H1 (cell line): ENCODE data around the gene POLR1C. TPM values are rescaled to one million over a fixed set of nuclear protein-coding genes. Genes with fewer than 3 reads are reported as not detected.

Experiments
- CTCF ChIA-PET: fragments of 300-600 bp; sonication (Branson Sonifier 250); formaldehyde crosslinking; loops from one replicate; lab custom pipeline; 2021; ENCODE audit not compliant: partially characterized antibody; lab: Charles Lee
- POLR2A ChIA-PET: fragments of 300-600 bp; sonication (Branson Sonifier 250); formaldehyde crosslinking; loops from one replicate; lab custom pipeline; 2021; ENCODE audit warnings: inconsistent platforms; ENCODE audit not compliant: partially characterized antibody; lab: Charles Lee
- DNase-seq, 2 experiments: peaks; one replicate each; pipeline versions ENCODE4 v3.0.0 to v3.0.0-alpha.2; 2010 to 2022; ENCODE audit warnings: low spot score in 2 of 2, low read depth in 1 of 2, mixed read lengths in 1 of 2
- FAIRE-seq: peaks from 2 replicates; lab custom pipeline; 2011; peaks lifted over from hg19 to GRCh38; lab: Jason Lieb, UNC
- H2AFZ ChIP-seq: 2 replicates; pipeline ENCODE4 v1.8.1; 2012; ENCODE audit warnings: low read length, inconsistent platforms
- H2AK5ac ChIP-seq: 2 replicates; pipeline ENCODE4 v1.6.1; 2013; ENCODE audit warnings: low read depth, low read length
- H2BK120ac ChIP-seq: replicated peaks from 2 replicates; pipeline ENCODE3; 2013; ENCODE audit warnings: low read depth, low read length, inconsistent platforms
- H2BK12ac ChIP-seq: 2 replicates; pipeline ENCODE4 v1.6.1; 2013; ENCODE audit warnings: low read depth, low read length
- H2BK15ac ChIP-seq: 2 replicates; pipeline ENCODE4 v1.6.1; 2013; ENCODE audit warnings: low read length
- H2BK20ac ChIP-seq: 2 replicates; pipeline ENCODE4 v1.6.1; 2013; ENCODE audit warnings: low read length
- H2BK5ac ChIP-seq: 2 replicates; pipeline ENCODE4 v1.6.1; 2013; ENCODE audit warnings: low read depth, low read length
- H3K14ac ChIP-seq: 2 replicates; pipeline ENCODE4 v1.6.1; 2013; ENCODE audit warnings: inconsistent platforms; ENCODE audit not compliant: insufficient read length
- H3K18ac ChIP-seq: 2 replicates; pipeline ENCODE4 v1.6.1; 2013; ENCODE audit warnings: low read length; ENCODE audit errors: extremely low read depth
- H3K23ac ChIP-seq: 2 replicates; pipeline ENCODE4 v1.6.1; 2013; ENCODE audit warnings: inconsistent platforms; ENCODE audit not compliant: insufficient read length
- H3K23me2 ChIP-seq: 2 replicates; pipeline ENCODE4 v1.6.1; 2013; ENCODE audit warnings: low read depth, low read length
- H3K27ac ChIP-seq: 2 replicates; pipeline ENCODE4 v1.6.1; 2011; ENCODE audit warnings: low read depth, low read length, inconsistent platforms
- H3K27me3 ChIP-seq, 4 experiments: replicated peaks in 1 of 4; 1 replicate in 1 of 4; 2 replicates in 3 of 4; pipeline versions ENCODE4 v1.6.1 to v1.8.1; 2011 to 2013; ENCODE audit warnings: low read length in 3 of 4, mild to moderate bottlenecking in 3 of 4, inconsistent platforms in 2 of 4, mixed read lengths in 2 of 4, moderate library complexity in 1 of 4; ENCODE audit not compliant: control insufficient read depth in 3 of 4, insufficient read depth in 3 of 4; ENCODE audit errors: extremely low read depth in 1 of 4
- H3K36me3 ChIP-seq, 4 experiments: 2 replicates each; pipeline versions ENCODE4 v1.6.1 to v1.8.1; 2011 to 2013; ENCODE audit warnings: mild to moderate bottlenecking in 4 of 4, low read length in 3 of 4, moderate library complexity in 2 of 4, control low read depth in 1 of 4, inconsistent platforms in 1 of 4; ENCODE audit not compliant: insufficient read depth in 4 of 4, control insufficient read depth in 2 of 4
- H3K4ac ChIP-seq: replicated peaks from 2 replicates; pipeline ENCODE3; 2013; ENCODE audit warnings: low read length, low read depth, mixed read lengths, inconsistent platforms; ENCODE audit not compliant: insufficient read length
- H3K4me1 ChIP-seq, 4 experiments: replicated peaks in 1 of 4; 1 replicate in 1 of 4; 2 replicates in 3 of 4; pipeline versions ENCODE4 v1.6.1 to v1.8.1; 2011 to 2013; ENCODE audit warnings: low read length in 3 of 4, inconsistent platforms in 2 of 4, mixed read lengths in 1 of 4; ENCODE audit not compliant: insufficient read depth in 4 of 4, control insufficient read depth in 3 of 4
- H3K4me2 ChIP-seq, 2 experiments: 2 replicates each; pipeline versions ENCODE4 v1.6.1 to v1.8.1; 2011 to 2013; ENCODE audit warnings: low read depth in 2 of 2, low read length in 2 of 2, control low read depth in 1 of 2, inconsistent platforms in 1 of 2, mild to moderate bottlenecking in 1 of 2; ENCODE audit not compliant: insufficient read depth in 1 of 2
- H3K4me3 ChIP-seq, 4 experiments: fragments of 200-600, 300-600 bp in 1 of 4; sonication (generic), shearing (Covaris generic), sonication (Bioruptor Twin) in 1 of 4; 2 replicates each; pipeline versions ENCODE4 v1.5.1 to v1.8.1; 2011 to 2016; ENCODE audit warnings: low read length in 4 of 4, low read depth in 3 of 4, control low read depth in 2 of 4, inconsistent platforms in 2 of 4, mild to moderate bottlenecking in 2 of 4, mixed read lengths in 1 of 4, moderate library complexity in 1 of 4; ENCODE audit not compliant: insufficient read depth in 2 of 4; ENCODE audit errors: extremely low read depth in 1 of 4
- H3K56ac ChIP-seq: replicated peaks from 2 replicates; pipeline ENCODE3; 2013; ENCODE audit warnings: low read depth, mild to moderate bottlenecking, mixed read lengths, low read length, inconsistent platforms; ENCODE audit not compliant: insufficient read length
- H3K79me1 ChIP-seq: 2 replicates; pipeline ENCODE4 v1.6.1; 2013; ENCODE audit warnings: low read depth, low read length, control low read depth
- H3K79me2 ChIP-seq, 2 experiments: 2 replicates each; pipeline versions ENCODE4 v1.6.1 to v1.8.1; 2012 to 2013; ENCODE audit warnings: low read length in 2 of 2, mild to moderate bottlenecking in 2 of 2, inconsistent platforms in 1 of 2; ENCODE audit not compliant: insufficient read depth in 2 of 2, control insufficient read depth in 1 of 2
- H3K9ac ChIP-seq, 4 experiments: replicated peaks in 1 of 4; 1 replicate in 1 of 4; 2 replicates in 3 of 4; pipeline versions ENCODE4 v1.6.1 to v1.8.1; 2011 to 2013; ENCODE audit warnings: low read depth in 3 of 4, low read length in 3 of 4, control low read depth in 2 of 4, mild to moderate bottlenecking in 2 of 4, moderate library complexity in 2 of 4, inconsistent platforms in 1 of 4; ENCODE audit errors: extremely low read depth in 1 of 4
- H3K9me3 ChIP-seq, 2 experiments: 2 replicates each; pipeline versions ENCODE4 v1.6.1 to v1.8.1; 2012 to 2013; ENCODE audit warnings: mild to moderate bottlenecking in 2 of 2, moderate library complexity in 2 of 2, control low read depth in 1 of 2, inconsistent platforms in 1 of 2, low read depth in 1 of 2, low read length in 1 of 2, mixed read lengths in 1 of 2; ENCODE audit not compliant: insufficient read depth in 2 of 2
- H4K20me1 ChIP-seq, 2 experiments: replicated peaks in 1 of 2; 2 replicates each; pipeline versions ENCODE3 to v1.8.1; 2011 to 2013; ENCODE audit warnings: inconsistent platforms in 2 of 2, low read length in 2 of 2, mild to moderate bottlenecking in 1 of 2; ENCODE audit not compliant: insufficient read depth in 2 of 2, control insufficient read depth in 1 of 2
- H4K5ac ChIP-seq: 2 replicates; pipeline ENCODE4 v1.6.1; 2013; ENCODE audit warnings: low read length, low read depth, mixed read lengths, inconsistent platforms; ENCODE audit not compliant: insufficient read length
- H4K8ac ChIP-seq: 2 replicates; pipeline ENCODE4 v1.8.0; 2013; ENCODE audit warnings: mild to moderate bottlenecking, moderate library complexity, low read length, inconsistent platforms; ENCODE audit not compliant: insufficient read depth; ENCODE audit errors: extremely low read depth
- H4K91ac ChIP-seq: replicated peaks from 2 replicates; pipeline ENCODE3; 2013; ENCODE audit warnings: low read length, mixed read lengths, inconsistent platforms; ENCODE audit not compliant: insufficient read length
- ASH2L ChIP-seq: fragments of 200-600, 300-600 bp; sonication (generic); IDR thresholded peaks from one replicate; pipeline ENCODE4 v1.7.1; 2017; ENCODE audit warnings: low read length
- CTBP2 ChIP-seq: IDR thresholded peaks from 2 replicates; pipeline ENCODE4 v1.7.0; 2011; ENCODE audit warnings: borderline replicate concordance, mild to moderate bottlenecking, moderate library complexity, mixed read lengths, low read length; ENCODE audit not compliant: insufficient read depth, insufficient read length
- EZH2 ChIP-seq: fragments of 200-600 bp; sonication (generic); IDR thresholded peaks from 2 replicates; pipeline ENCODE4 v1.7.1; 2012; ENCODE audit warnings: low read depth, mild to moderate bottlenecking, moderate library complexity, low read length, inconsistent platforms; ENCODE audit not compliant: severe bottlenecking
- GABPA ChIP-seq: IDR thresholded peaks from 2 replicates; pipeline ENCODE4 v1.6.1; 2011; ENCODE audit warnings: mild to moderate bottlenecking, low read length, moderate library complexity, borderline replicate concordance; ENCODE audit not compliant: insufficient read depth
- NRF1 ChIP-seq: IDR thresholded peaks from 2 replicates; pipeline ENCODE4 v1.6.1; 2011; ENCODE audit warnings: mild to moderate bottlenecking, low read depth, low read length, improper control_type of control experiment
- PHF8 ChIP-seq: fragments of 200-600 bp; sonication (generic); conservative IDR thresholded peaks from 2 replicates; pipeline ENCODE4 v1.7.1; 2012; ENCODE audit warnings: low read depth, mild to moderate bottlenecking, inconsistent platforms, low read length, moderate library complexity
- SP1 ChIP-seq: IDR thresholded peaks from 2 replicates; pipeline ENCODE4 v1.6.1; 2011; ENCODE audit warnings: low read depth, low read length
- SRF ChIP-seq: IDR thresholded peaks from 2 replicates; pipeline ENCODE4 v1.6.1; 2011; ENCODE audit warnings: mild to moderate bottlenecking, low read depth, low read length, moderate library complexity
- TCF12 ChIP-seq: IDR thresholded peaks from 2 replicates; pipeline ENCODE4 v1.6.1; 2011; ENCODE audit warnings: low read depth, mild to moderate bottlenecking, low read length
- YY1 ChIP-seq: IDR thresholded peaks from 2 replicates; pipeline ENCODE4 v1.6.1; 2011; ENCODE audit warnings: low read depth, mild to moderate bottlenecking, low read length
- WGBS, 2 experiments: shearing (Covaris generic) in 1 of 2; methylation state at CpG; one replicate each; pipeline versions ENCODE4 v1.1.6 to v1.1.7; 2013 to 2015; ENCODE audit warnings: low lambda C conversion rate in 2 of 2, mixed read lengths in 2 of 2, inconsistent platforms in 1 of 2, low coverage in 1 of 2, missing lambda C conversion rate in 1 of 2; ENCODE audit not compliant: insufficient replicate concordance in 2 of 2, insufficient coverage in 1 of 2, insufficient read length in 1 of 2; ENCODE audit errors: extremely low coverage in 1 of 2, missing lambda C conversion rate in 1 of 2; 5-methylcytosine and 5-hydroxymethylcytosine counted together
- polyA plus RNA-seq, 7 experiments: library from polyadenylated mRNA; depleted of rRNA in 3 of 7; stranded (reverse) in 5 of 7; unstranded in 2 of 7; fragments of >200 nt in 5 of 7; fragments of 200-250 nt in 2 of 7; gene quantifications; 1 replicate in 5 of 7; 2 replicates in 1 of 7; 4 replicates in 1 of 7; pipeline versions ENCODE4 v1.2.1 to v1.2.3, GENCODE V29; 2011 to 2013; ENCODE audit warnings: missing spikeins in 2 of 7, mixed read lengths in 2 of 7
- total RNA-seq: library from RNA; stranded (reverse); fragmentation: NEBNext Ultra II Directional; extraction: Animal tissue kit (Norgen Biotek cat#: 25700); gene quantifications from 2 replicates; pipeline ENCODE4 v1.2.1, GENCODE V29; 2021
- TF ChIP-seq, protein P1 (sequence below): IDR thresholded peaks from 2 replicates; pipeline ENCODE4 v1.6.1; 2011; ENCODE audit warnings: low read length, improper control_type of control experiment
- TF ChIP-seq, protein P2 (sequence below): IDR thresholded peaks from 2 replicates; pipeline ENCODE4 v1.6.1; 2011; ENCODE audit warnings: low read depth, mild to moderate bottlenecking, low read length; ENCODE audit not compliant: insufficient read depth

POLR1C gene
- total and polyA plus RNA-seq, 2 of the 8 experiments (the other 6 are each of a cell fraction or from before 2014, with no cell fraction given) = 42.9 to 49.6 TPM

DNA sequence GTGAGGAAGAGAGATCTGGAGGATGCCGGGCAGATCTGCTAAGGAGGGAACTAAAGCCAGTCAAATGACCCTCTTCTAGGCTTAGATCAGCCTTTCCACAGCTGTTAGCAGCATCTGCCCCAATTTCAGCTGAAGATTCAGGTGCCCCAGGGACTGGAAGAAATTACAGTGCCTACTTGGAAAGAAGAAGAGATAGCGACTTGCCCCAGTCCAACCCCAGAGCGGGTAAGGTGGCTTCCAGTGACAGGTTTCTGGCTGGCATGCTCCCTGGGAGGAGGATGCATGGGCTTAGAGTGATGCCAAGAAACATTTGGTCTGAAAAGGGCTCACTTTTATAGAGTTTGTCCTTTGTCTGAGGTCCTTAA is 38.9 kb upstream of the POLR1C start:
- WGBS, 2 experiments = 70% methylated on average over 3 of the region's 3 CpGs; no CpG with 5 or more reads in 1 of the 2 experiments
- Histone ChIP-seq H4K5ac (no peak overlapping the region), H3K36me3 (no peaks in the 10 kb centered on the region), H3K27ac (peak overlapping the region; percentile 50), H2BK15ac (no peak overlapping the region), H3K9me3 (no peaks in the 10 kb centered on the region), H4K8ac (no peak overlapping the region), H2BK20ac (no peak overlapping the region), H3K23me2 (peaks cover 4% of the 10 kb centered on the region; the same call in 1 of the 2 replicates), H3K23ac (no peak overlapping the region), H3K4me1 (peaks cover 5 to 18% (median 13%) of the 10 kb centered on the region in 4 experiments; a peak in 6 of 7 replicates), H4K20me1 (peaks cover 1 to 2% of the 10 kb centered on the region in 2 experiments), H3K18ac (no peak overlapping the region), H2AFZ (no peak overlapping the region), H2BK120ac (no peak overlapping the region), H2BK5ac (peak overlapping the region; percentile 22; the same call in 1 of the 2 replicates), H3K4ac (no peak overlapping the region), H3K9ac (peak overlapping the region; percentile 62 to 79 (median 68)), H3K4me2 (peak overlapping the region; percentile 73 to 89), H3K79me2 (peaks cover 14 to 50% of the 10 kb centered on the region in 2 experiments), H3K4me3 (peak overlapping the region; percentile 43 to 79 (median 57)), H3K27me3 (no peaks in the 10 kb centered on the region), H3K56ac (no peak overlapping the region), H3K79me1 (peaks cover 13% of the 10 kb centered on the region), H4K91ac (no peak overlapping the region), H2AK5ac (no peak overlapping the region; the same call in 1 of the 2 replicates), H2BK12ac (no peak overlapping the region), H3K14ac (no peak overlapping the region)
- DNase-seq (no peak), FAIRE-seq (no peak)
- CTCF ChIA-PET = interaction anchor here (2.3 to 32.9 kb wide), 2 partner anchors 21 to 23 kb away, joined by 6 to 536 read pairs; partner anchors contain the start of gene LRRC73
- POLR2A ChIA-PET = interaction anchor here (0.6 to 1.9 kb wide), 16 partner anchors 8 to 88 kb away, joined by 3 to 8 read pairs (median 4); partner anchors contain the start of genes DLK2, POLR1C and YIPF3
- no peak for TF ChIP-seq TCF12
- no peak for TF ChIP-seq GABPA
- no peak for TF ChIP-seq NRF1
- no peak for TF ChIP-seq CTBP2
- TF ChIP-seq SP1 = no peak
- no peak for TF ChIP-seq ASH2L
- TF ChIP-seq YY1 = no peak
- TF ChIP-seq EZH2 = no peak
- TF ChIP-seq, protein P1, sequence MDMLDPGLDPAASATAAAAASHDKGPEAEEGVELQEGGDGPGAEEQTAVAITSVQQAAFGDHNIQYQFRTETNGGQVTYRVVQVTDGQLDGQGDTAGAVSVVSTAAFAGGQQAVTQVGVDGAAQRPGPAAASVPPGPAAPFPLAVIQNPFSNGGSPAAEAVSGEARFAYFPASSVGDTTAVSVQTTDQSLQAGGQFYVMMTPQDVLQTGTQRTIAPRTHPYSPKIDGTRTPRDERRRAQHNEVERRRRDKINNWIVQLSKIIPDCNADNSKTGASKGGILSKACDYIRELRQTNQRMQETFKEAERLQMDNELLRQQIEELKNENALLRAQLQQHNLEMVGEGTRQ = no peak
- TF ChIP-seq, protein P2, sequence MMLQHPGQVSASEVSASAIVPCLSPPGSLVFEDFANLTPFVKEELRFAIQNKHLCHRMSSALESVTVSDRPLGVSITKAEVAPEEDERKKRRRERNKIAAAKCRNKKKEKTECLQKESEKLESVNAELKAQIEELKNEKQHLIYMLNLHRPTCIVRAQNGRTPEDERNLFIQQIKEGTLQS = no peak
- TF ChIP-seq PHF8 = no peak
- no peak for TF ChIP-seq SRF
